GM10847 (cell line): Measurements from ENCODE around the gene STN1.

Experiments used
- POLR2A ChIP-seq: IDR thresholded peaks from 2 replicates; pipeline ENCODE4 v1.6.1; 2011; ENCODE audit not compliant: insufficient read length; ENCODE audit errors: extremely low read depth

STN1 gene

GRCh38 chr10:103837370-103838069 lies 80.5 kb downstream of the STN1 start:
- TF ChIP-seq POLR2A = no peak

- TF ChIP-seq POLR2A = no peak
Observed at GRCh38 chr10:103836861-103837260, 81.1 kb downstream of the STN1 start.

- no peak for TF ChIP-seq POLR2A
Observed at GRCh38 chr10:103836273-103836672, 81.7 kb downstream of the STN1 start.

GRCh38 chr10:103835096-103836050 lies 82.6 kb downstream of the STN1 start:
- TF ChIP-seq POLR2A = no peak

- no peak for TF ChIP-seq POLR2A
Observed at GRCh38 chr10:103834436-103835095, 83.4 kb downstream of the STN1 start.

GRCh38 chr10:103833731-103834365 lies 84.1 kb downstream of the STN1 start:
- no peak for TF ChIP-seq POLR2A

- TF ChIP-seq POLR2A = no peak
Observed at GRCh38 chr10:103832806-103833205, 85.2 kb downstream of the STN1 start.
